ENCODE measurements around the gene ESX1. TPM values are rescaled to one million over a fixed set of nuclear protein-coding genes. Genes with fewer than 3 reads are reported as not detected.

Gene ESX1
- polyA plus RNA-seq, 1 of the 3 experiments (the other 2 are of a cell fraction), result not detected

DNA sequence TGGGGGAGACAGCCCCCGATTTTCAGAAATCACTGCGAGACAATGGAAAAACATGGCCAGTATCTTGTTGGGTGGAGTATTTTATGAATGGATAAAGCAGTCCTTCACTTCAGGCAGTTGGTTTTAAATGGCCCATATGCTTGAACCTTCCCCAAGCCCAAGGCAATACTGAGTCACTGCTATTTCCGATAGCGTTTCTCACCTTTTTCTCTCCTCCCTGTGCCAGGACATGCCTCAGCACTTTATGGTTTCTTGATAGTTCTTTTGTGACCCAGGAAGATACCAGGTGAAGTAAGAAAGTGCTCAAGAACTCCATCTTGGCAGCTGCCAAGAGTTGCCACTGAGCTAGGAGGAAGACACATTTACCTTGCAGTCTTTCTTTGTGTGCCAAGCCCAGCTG is 26.8 kb upstream of the ESX1 start:
- H2AFZ ChIP-seq (ENCODE audit: low read depth), result no peak overlapping the region
- no peaks in the 10 kb centered on the region for H3F3A ChIP-seq (replicated peaks; ENCODE audit: insufficient read depth)
- H3K4me1 ChIP-seq (ENCODE audit: control insufficient read depth in 1 of 2, insufficient read depth in 2 of 2, low read depth in 1 of 2, low read length in 1 of 2), result no peaks in the 10 kb centered on the region
- peaks cover 22% of the 10 kb centered on the region; the same call in 1 of the 2 replicates for H3K27me3 ChIP-seq (ENCODE audit: insufficient read depth)
- H3K4me3 ChIP-seq (ENCODE audit: low read depth in 2 of 2, low read length in 1 of 2), result no peak overlapping the region
- no peak overlapping the region for H3K4me2 ChIP-seq
- H3K9me3 ChIP-seq, result no peaks in the 10 kb centered on the region
- CTCF ChIA-PET, result interaction anchor here (0.9 kb wide), 1 partner anchor 11 kb away, joined by 3 read pairs; no protein-coding TSS in a partner anchor
- H3K27ac ChIP-seq (ENCODE audit: low read depth in 2 of 2, low read length in 1 of 2), result no peak overlapping the region
- no peaks in the 10 kb centered on the region for H3K9me2 ChIP-seq
- WGBS (ENCODE audit: low lambda C conversion rate), result 7% methylated on average over 4 of the region's 4 CpGs
- no peak overlapping the region for H3K9ac ChIP-seq
- H3K79me2 ChIP-seq (ENCODE audit: insufficient read depth), result no peaks in the 10 kb centered on the region
- no peak for DNase-seq
- POLR2A ChIA-PET, result no interaction called here
- H3K36me3 ChIP-seq (replicated peaks in 1 of 2; ENCODE audit: control insufficient read depth in 1 of 2, insufficient read depth in 2 of 2, low read length in 1 of 2), result no peaks in the 10 kb centered on the region
- H4K20me1 ChIP-seq (ENCODE audit: insufficient read depth), result no peaks in the 10 kb centered on the region
- TF ChIP-seq SIN3A (IDR thresholded peaks at IDR 0.05; ENCODE audit: borderline replicate concordance, low read depth, low read length), result no peak
- TF ChIP-seq, protein P1, sequence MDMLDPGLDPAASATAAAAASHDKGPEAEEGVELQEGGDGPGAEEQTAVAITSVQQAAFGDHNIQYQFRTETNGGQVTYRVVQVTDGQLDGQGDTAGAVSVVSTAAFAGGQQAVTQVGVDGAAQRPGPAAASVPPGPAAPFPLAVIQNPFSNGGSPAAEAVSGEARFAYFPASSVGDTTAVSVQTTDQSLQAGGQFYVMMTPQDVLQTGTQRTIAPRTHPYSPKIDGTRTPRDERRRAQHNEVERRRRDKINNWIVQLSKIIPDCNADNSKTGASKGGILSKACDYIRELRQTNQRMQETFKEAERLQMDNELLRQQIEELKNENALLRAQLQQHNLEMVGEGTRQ (IDR thresholded peaks at IDR 0.05; ENCODE audit: borderline replicate concordance, low read depth, low read length), result no peak
- TF ChIP-seq RAD21 (IDR thresholded peaks at IDR 0.05; ENCODE audit: low read length), result no peak
- no peak for TF ChIP-seq NRF1 (IDR thresholded peaks at IDR 0.05; ENCODE audit: low read depth, low read length)
- TF ChIP-seq, protein P2, sequence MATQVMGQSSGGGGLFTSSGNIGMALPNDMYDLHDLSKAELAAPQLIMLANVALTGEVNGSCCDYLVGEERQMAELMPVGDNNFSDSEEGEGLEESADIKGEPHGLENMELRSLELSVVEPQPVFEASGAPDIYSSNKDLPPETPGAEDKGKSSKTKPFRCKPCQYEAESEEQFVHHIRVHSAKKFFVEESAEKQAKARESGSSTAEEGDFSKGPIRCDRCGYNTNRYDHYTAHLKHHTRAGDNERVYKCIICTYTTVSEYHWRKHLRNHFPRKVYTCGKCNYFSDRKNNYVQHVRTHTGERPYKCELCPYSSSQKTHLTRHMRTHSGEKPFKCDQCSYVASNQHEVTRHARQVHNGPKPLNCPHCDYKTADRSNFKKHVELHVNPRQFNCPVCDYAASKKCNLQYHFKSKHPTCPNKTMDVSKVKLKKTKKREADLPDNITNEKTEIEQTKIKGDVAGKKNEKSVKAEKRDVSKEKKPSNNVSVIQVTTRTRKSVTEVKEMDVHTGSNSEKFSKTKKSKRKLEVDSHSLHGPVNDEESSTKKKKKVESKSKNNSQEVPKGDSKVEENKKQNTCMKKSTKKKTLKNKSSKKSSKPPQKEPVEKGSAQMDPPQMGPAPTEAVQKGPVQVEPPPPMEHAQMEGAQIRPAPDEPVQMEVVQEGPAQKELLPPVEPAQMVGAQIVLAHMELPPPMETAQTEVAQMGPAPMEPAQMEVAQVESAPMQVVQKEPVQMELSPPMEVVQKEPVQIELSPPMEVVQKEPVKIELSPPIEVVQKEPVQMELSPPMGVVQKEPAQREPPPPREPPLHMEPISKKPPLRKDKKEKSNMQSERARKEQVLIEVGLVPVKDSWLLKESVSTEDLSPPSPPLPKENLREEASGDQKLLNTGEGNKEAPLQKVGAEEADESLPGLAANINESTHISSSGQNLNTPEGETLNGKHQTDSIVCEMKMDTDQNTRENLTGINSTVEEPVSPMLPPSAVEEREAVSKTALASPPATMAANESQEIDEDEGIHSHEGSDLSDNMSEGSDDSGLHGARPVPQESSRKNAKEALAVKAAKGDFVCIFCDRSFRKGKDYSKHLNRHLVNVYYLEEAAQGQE (IDR thresholded peaks at IDR 0.05; ENCODE audit: low read depth, low read length), result no peak

DNA sequence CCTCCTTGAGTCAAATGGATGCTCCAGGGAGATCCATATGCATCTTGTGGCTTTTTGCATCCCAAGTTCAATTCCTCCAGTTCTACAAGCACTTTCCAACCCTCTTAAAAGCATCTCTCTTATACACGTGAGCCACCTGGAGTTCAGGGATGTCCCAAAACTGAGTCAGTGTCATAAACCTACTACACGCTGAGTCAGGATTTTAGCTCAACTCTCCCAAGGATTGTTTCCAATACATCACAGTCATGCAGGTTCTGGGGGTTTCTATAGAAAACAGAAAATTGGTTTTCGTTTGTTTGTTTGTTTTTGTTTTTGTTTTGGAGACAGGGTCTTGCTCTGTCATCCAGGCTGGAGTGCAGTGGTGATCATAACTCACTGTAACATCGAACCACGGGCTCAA is 25.9 kb upstream of the ESX1 start:
- no peak for DNase-seq
- no peaks in the 10 kb centered on the region for H3K9me2 ChIP-seq
- no peaks in the 10 kb centered on the region for H4K20me1 ChIP-seq (ENCODE audit: insufficient read depth)
- H3K4me1 ChIP-seq (ENCODE audit: control insufficient read depth in 1 of 2, insufficient read depth in 2 of 2, low read depth in 1 of 2, low read length in 1 of 2), result no peaks in the 10 kb centered on the region
- peaks cover 22% of the 10 kb centered on the region; the same call in 1 of the 2 replicates for H3K27me3 ChIP-seq (ENCODE audit: insufficient read depth)
- ChIA-PET POLR2A (no interaction called here), CTCF (interaction anchor here (0.7 to 1.7 kb wide), 2 partner anchors 10 to 11 kb away, joined by 3 to 9 read pairs; no protein-coding TSS in a partner anchor)
- H2AFZ ChIP-seq (ENCODE audit: low read depth), result no peak overlapping the region
- H3K4me3 ChIP-seq (ENCODE audit: low read depth in 2 of 2, low read length in 1 of 2), result no peak overlapping the region
- no peaks in the 10 kb centered on the region for H3K9me3 ChIP-seq
- H3K9ac ChIP-seq, result no peak overlapping the region
- no peaks in the 10 kb centered on the region for H3K36me3 ChIP-seq (replicated peaks in 1 of 2; ENCODE audit: control insufficient read depth in 1 of 2, insufficient read depth in 2 of 2, low read length in 1 of 2)
- H3K27ac ChIP-seq (ENCODE audit: low read depth in 2 of 2, low read length in 1 of 2), result no peak overlapping the region
- no peaks in the 10 kb centered on the region for H3K79me2 ChIP-seq (ENCODE audit: insufficient read depth)
- WGBS (ENCODE audit: low lambda C conversion rate), result 21% methylated on average over 5 of the region's 5 CpGs
- TF ChIP-seq FOXJ3 (CRISPR knock-in tag; IDR thresholded peaks at IDR 0.05), result no peak
- no peak for TF ChIP-seq FOSL2 (IDR thresholded peaks at IDR 0.05; ENCODE audit: borderline replicate concordance, low read depth)
- H3F3A ChIP-seq (replicated peaks; ENCODE audit: insufficient read depth), result no peaks in the 10 kb centered on the region
- no peak overlapping the region for H3K4me2 ChIP-seq

Measured in SK-N-SH (cell line).